Activated CD8-positive, alpha-beta memory T cell treated with anti-CD3 and anti-CD28 coated beads, Interleukin-2, amount 10 ng/mL, durations not matched to agents 7 days and 5 days (primary cell): ENCODE measurements around the gene GPN2. TPM values are rescaled to one million over a fixed set of nuclear protein-coding genes. Genes with fewer than 3 reads are reported as not detected.

Experiments
- ATAC-seq: fragments of 150-1000 bp; cut with Tn5 transposase; one replicate; pipeline ENCODE4 v1.10.0; 2021; ENCODE audit warnings: moderate library complexity
- CTCF ChIA-PET: fragments of 350-600 bp; sonication (Branson Sonifier 250); formaldehyde crosslinking; loops from one replicate; lab custom pipeline; 2021; ENCODE audit warnings: antibody characterized with exemption; lab: Charles Lee
- DNase-seq: peaks from one replicate; pipeline ENCODE4 v3.0.0-alpha.2; 2020
- H3K27ac Mint-ChIP-seq: one replicate; pipeline ENCODE4 v1.8.0; 2021; ENCODE audit warnings: mild to moderate bottlenecking, mixed read lengths
- H3K27me3 Mint-ChIP-seq: one replicate; pipeline ENCODE4 v1.8.0; 2021; ENCODE audit warnings: mixed read lengths
- H3K36me3 Mint-ChIP-seq: one replicate; pipeline ENCODE4 v1.8.0; 2021; ENCODE audit warnings: mild to moderate bottlenecking, mixed read lengths
- H3K4me1 Mint-ChIP-seq: one replicate; pipeline ENCODE4 v1.8.0; 2021; ENCODE audit warnings: mixed read lengths
- H3K4me3 Mint-ChIP-seq: one replicate; pipeline ENCODE4 v1.8.0; 2021; ENCODE audit warnings: mild to moderate bottlenecking, moderate library complexity, mixed read lengths
- H3K9me3 Mint-ChIP-seq: one replicate; pipeline ENCODE4 v1.8.0; 2022; ENCODE audit warnings: low read depth, mixed read lengths
- total RNA-seq, 2 experiments: library from RNA; stranded (reverse); gene quantifications; one replicate each; pipeline ENCODE4 v1.2.3, GENCODE V29; 2021

Gene GPN2
- total RNA-seq, 2 experiments from 2014 or later = 32.9 to 41.1 TPM

DNA sequence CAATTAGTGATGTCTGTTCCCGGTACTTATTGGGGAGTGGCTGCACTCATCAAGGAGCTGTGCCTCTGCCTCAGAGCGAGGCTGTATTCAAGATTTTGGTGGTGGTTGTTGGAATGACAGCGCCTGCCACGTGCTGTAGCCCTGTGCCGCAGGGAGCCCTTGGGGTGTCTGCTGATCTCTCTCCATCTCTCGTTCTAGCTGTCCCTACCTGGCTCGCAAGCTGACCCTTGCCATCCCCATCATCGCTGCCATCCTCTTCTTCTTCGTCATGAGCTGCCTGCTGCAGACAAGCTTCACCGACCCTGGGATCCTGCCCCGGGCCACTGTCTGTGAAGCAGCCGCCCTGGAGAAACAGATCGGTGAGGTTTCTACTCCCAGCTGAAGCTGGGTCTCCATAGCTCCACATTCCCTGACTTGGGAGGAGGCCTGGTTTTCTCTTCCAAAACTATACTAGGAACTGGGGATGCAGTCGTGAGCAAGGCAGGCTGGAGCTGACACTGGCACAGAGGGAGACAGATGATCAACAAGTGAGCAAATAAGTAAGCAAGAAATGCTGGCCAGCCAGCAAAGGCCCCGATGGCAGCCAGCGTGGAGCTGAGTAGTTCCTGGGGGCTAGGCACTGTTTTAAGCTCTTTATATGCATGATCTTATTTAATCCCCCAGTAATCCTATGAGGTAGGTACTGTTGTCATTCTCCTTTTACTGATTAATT, 57.7 kb downstream of the GPN2 start:
- Mint-ChIP-seq H3K27ac (peak overlapping the region; percentile 96), H3K27me3 (no peaks in the 10 kb centered on the region), H3K4me3 (no peak overlapping the region), H3K36me3 (peaks cover 40% of the 10 kb centered on the region), H3K9me3 (no peaks in the 10 kb centered on the region), H3K4me1 (peaks cover 74% of the 10 kb centered on the region)
- CTCF ChIA-PET = interaction anchor here (0.8 to 6.9 kb wide), 13 partner anchors 9 to 332 kb away, joined by 3 to 59 read pairs (median 10); partner anchors contain the start of genes PIGV and SFN
- no peak for ATAC-seq
- no peak for DNase-seq

DNA sequence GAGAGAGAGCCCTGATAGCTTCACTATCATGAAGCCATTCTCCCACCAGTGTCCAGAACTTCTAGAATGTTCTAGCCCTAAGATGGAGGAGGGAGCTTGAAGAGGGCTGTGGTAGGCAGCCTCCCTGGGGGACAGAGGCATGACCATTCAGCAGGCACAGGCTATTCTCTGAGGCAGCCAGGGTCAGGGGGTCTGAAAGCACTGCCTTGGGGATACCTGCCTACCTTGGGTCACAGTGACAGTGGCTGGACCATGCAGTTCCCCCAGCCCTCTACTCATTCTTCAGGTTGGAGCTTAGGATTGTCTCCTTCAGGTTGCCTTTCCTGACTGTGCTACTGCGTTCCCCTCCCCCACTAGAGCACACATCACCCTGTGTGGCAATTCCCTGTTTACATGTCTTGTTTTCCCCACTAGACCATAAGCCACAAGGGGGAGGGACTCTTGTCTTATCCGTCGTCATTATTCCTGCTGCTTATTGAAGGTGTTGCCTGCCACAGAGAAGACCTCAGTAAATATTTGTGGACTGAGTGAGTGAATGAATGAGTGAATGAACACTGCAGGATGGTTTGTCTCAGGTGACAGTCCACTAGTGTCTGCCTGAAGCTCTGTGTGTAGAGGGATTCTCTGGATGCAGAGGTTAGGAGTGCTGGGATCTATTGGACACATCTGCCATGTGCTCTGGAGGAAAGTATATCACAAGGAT, 58.4 kb downstream of the GPN2 start:
- H3K4me3 Mint-ChIP-seq = no peak overlapping the region

DNA sequence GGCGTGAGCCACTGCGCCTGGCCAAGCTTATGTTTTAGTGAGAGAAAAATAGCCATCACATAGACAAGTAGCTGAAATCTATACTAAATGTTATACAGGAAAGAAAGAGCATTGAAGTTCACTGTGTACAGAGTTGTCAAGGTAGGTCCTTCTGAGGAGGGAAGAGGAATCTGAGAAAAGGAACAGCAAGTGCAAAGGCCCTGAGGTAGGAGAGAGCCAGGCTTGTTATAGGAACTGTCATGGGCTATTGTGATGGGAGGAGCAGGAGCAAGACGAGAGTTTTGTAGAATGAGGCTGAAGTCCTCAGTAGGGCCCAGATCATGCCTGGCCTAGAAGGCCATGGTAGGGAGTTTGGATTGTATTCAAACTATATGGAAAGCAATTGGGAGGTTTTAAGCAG, 59.0 kb downstream of the GPN2 start:
- Mint-ChIP-seq H3K27ac (peak overlapping the region; percentile 96), H3K36me3 (peaks cover 37% of the 10 kb centered on the region), H3K4me1 (peaks cover 76% of the 10 kb centered on the region), H3K9me3 (no peaks in the 10 kb centered on the region), H3K27me3 (no peaks in the 10 kb centered on the region), H3K4me3 (no peak overlapping the region)
- CTCF ChIA-PET = interaction anchor here (1.3 to 6.9 kb wide), 7 partner anchors 8 to 42 kb away, joined by 3 to 59 read pairs (median 14); partner anchors contain the start of gene PIGV
- DNase-seq (no peak), ATAC-seq (no peak)

More for the DNA sequence above, 58.4 kb downstream of the GPN2 start:
- CTCF ChIA-PET = interaction anchor here (0.8 to 6.9 kb wide), 8 partner anchors 8 to 229 kb away, joined by 3 to 59 read pairs (median 32); partner anchors contain the start of genes PIGV and SFN
- Mint-ChIP-seq H3K27me3 (no peaks in the 10 kb centered on the region), H3K4me1 (peaks cover 75% of the 10 kb centered on the region), H3K9me3 (no peaks in the 10 kb centered on the region), H3K27ac (peak overlapping the region; percentile 96), H3K36me3 (peaks cover 40% of the 10 kb centered on the region)
- ATAC-seq (no peak), DNase-seq (no peak)

DNA sequence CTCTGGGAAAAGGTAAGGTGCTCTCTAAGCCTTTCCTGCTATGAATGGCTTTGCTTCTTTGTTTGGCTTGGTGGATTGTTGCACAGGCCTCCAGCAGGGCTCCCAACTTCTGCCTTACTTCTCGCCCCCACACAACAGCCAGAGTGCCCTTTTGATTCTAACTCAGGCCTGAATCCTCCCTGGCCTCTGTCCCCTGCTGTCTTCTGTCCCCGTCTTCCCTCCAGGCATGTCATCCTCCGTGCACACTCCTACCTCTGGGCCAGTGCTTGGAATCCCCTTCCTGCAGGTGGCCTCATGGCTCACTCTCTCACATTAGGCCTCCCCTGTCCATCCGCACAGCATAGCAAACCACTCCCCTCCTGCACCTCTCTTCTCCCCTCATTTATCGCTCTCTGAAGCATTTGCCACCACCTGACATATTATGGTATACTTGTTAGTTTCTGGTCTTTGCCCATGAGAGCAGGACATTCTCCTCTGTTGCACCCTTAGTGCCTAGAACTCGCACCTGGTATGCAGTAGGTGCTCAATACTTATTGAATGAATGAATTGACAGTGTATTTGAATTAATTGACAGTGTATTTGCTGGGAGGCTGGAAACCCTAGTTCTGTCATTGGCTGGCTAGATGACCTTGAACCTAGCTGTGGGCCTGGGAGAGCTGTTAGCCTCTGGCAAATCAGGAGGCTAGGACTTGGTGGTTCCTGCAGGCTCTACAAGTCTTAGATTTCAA, 60.7 kb downstream of the GPN2 start:
- ATAC-seq = no peak
- no peaks in the 10 kb centered on the region for H3K9me3 Mint-ChIP-seq
- CTCF ChIA-PET = interaction anchor here (1.0 to 6.9 kb wide), 7 partner anchors 9 to 227 kb away, joined by 3 to 59 read pairs (median 14); partner anchors contain the start of gene PIGV
- peak overlapping the region; percentile 90 for H3K4me3 Mint-ChIP-seq
- no peak for DNase-seq
- H3K36me3 Mint-ChIP-seq = peaks cover 23% of the 10 kb centered on the region
- no peaks in the 10 kb centered on the region for H3K27me3 Mint-ChIP-seq
- peak overlapping the region; percentile 75 for H3K27ac Mint-ChIP-seq
- H3K4me1 Mint-ChIP-seq = peaks cover 77% of the 10 kb centered on the region

DNA sequence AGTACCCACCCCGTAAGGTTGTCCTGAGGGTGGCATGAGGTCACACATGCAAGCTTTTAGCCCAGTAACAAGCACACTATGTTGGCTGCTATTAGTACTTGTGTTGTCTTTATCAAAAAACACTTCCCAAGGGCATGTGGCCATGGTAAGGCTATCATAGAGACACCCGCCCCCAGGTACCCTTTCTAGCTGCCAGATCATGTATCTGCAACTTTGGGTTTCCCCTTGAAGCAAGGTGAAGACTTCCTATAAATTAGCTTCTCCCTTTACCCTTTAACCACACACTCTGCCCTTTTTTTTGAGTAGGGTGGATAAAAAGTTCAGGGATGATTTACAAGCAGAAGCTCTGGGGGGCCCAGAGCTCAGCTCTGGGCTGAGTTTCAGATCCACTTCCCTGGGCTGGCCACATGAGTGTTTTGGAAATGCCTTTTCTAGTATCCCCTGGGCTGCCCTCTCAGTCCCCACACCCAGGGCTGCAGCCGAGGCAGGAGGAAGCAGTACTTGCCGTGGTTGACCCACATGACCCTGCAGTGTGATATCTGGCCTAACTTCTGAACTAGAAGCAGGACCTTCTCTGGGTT, 61.6 kb downstream of the GPN2 start:
- Mint-ChIP-seq H3K27ac (peak overlapping the region; percentile 75), H3K4me1 (peaks cover 68% of the 10 kb centered on the region), H3K9me3 (no peaks in the 10 kb centered on the region), H3K27me3 (no peaks in the 10 kb centered on the region), H3K36me3 (peaks cover 16% of the 10 kb centered on the region), H3K4me3 (peak overlapping the region; percentile 90)
- ATAC-seq (no peak), DNase-seq (no peak)
- CTCF ChIA-PET = interaction anchor here (0.6 to 3.7 kb wide), 7 partner anchors 8 to 506 kb away, joined by 3 to 23 read pairs (median 7); partner anchors contain the start of gene PIGV

DNA sequence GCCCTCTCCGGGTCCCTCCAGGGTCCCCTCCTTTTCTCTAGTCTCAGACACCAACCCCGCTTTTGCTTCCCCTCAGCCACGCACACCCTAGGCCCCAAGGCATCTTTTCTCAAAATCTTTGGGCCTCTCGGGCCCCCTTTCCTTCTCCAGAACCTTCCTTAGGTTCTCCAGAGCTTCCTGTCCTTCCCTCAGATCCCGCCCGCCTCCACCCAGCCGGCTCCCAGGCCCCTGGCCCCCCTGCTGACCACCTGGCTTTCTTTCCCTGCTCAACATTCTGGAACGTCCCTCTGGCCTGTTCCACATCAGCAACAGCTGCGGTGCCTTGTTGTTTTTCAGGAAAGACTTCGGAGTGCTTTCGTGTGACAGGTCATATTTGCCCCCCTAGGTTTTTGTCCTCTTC, 62.4 kb downstream of the GPN2 start:
- CTCF ChIA-PET = interaction anchor here (0.6 to 3.7 kb wide), 4 partner anchors 17 to 505 kb away, joined by 3 to 23 read pairs (median 15); partner anchors contain the start of gene PIGV
- ATAC-seq (no peak), DNase-seq (no peak)
- Mint-ChIP-seq H3K4me1 (peaks cover 63% of the 10 kb centered on the region), H3K4me3 (peak overlapping the region; percentile 90), H3K36me3 (peaks cover 12% of the 10 kb centered on the region), H3K9me3 (no peaks in the 10 kb centered on the region), H3K27ac (peak overlapping the region; percentile 83), H3K27me3 (no peaks in the 10 kb centered on the region)

DNA sequence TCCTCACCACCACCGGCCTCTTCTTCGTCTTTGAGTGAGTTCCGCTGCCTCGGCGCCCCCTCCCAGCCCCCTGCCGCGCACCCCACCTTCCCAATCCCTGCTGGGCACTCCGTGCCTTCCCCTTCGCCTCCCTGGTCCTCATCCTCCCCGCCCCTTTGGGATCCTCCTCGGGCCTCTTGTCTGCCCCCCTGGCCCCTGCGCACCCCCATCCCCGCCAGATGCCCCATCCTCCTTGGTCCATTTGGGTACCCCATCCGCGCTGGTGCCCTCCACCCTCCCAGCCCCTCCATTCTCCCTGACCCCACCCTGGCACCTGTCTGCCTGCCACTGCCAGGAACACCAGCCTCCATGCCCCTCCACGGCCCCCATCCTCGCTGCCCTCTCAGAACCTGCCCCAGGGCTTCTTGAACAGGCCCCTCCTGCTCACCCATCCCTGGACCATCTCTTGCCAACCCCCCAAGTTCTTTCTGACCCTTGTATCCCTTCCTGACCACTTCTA, 62.9 kb downstream of the GPN2 start:
- Mint-ChIP-seq H3K9me3 (no peaks in the 10 kb centered on the region), H3K4me1 (peaks cover 58% of the 10 kb centered on the region), H3K27ac (peak overlapping the region; percentile 83), H3K4me3 (peak overlapping the region; percentile 90), H3K36me3 (peaks cover 12% of the 10 kb centered on the region), H3K27me3 (no peaks in the 10 kb centered on the region)
- ATAC-seq (no peak), DNase-seq (no peak)
- CTCF ChIA-PET = interaction anchor here (3.7 kb wide), 1 partner anchor 38 kb away, joined by 23 read pairs; the partner anchor contains the start of gene PIGV

DNA sequence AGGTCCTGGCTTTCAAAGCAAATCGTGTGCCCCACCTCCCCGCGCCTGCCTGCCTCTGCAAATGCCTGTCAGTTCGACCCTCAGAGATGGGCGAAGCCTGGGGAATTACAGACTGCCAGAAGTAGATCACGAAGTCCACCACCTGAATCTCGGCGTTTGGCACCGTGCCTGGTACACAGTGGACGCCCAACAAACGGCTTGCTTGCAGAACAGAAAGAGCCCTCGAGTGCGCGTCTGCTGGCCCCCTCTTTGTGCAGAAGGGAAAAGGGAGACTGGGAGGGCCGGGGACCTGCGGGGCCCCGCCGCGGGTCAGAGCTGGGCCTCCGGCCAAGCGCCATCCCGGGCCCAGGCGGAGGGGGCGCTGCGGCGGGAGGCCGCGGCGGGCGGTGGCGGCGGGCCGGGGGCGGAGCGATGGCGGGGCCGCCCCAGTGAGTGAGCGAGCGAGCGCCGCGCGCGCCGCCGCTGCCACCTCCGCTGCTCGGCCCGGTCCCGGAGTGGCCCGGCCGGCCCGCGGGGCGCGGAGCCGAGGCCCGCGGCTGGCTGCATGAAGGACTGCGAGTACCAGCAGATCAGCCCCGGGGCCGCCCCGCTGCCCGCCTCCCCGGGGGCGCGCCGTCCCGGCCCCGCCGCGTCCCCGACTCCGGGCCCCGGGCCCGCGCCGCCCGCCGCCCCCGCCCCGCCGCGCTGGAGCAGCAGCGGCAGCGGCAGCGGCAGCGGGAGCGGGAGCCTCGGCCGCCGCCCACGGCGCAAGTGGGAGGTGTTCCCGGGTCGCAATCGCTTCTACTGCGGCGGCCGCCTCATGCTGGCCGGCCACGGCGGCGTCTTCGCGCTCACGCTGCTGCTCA, 63.6 kb downstream of the GPN2 start, which contains the start of gene ZDHHC18:
TSS of gene ZDHHC18 (plus strand) at position 428 of the 845 bp plus-strand sequence. CDS start at position 545, 117 bp downstream.
- CTCF ChIA-PET = interaction anchor here (0.6 to 8.1 kb wide), 6 partner anchors 8 to 63 kb away, joined by 3 to 108 read pairs (median 8); partner anchors contain the start of gene GPN2
- peak; percentile 70 for DNase-seq
- H3K27ac Mint-ChIP-seq = peak within 1 kb of the TSS; percentile 85
- peaks cover 12% of the 10 kb centered on the region for H3K36me3 Mint-ChIP-seq
- peaks cover 52% of the 10 kb centered on the region for H3K4me1 Mint-ChIP-seq
- peak; percentile 93 for ATAC-seq
- no peaks in the 10 kb centered on the region for H3K9me3 Mint-ChIP-seq
- peak within 1 kb of the TSS; percentile 90 for H3K4me3 Mint-ChIP-seq
- no peaks in the 10 kb centered on the region for H3K27me3 Mint-ChIP-seq

Other genes starting within 250 kb of the GPN2 start
- gene ARID1A, start 194.3 kb downstream of the GPN2 start, total RNA-seq = 100 to 1,000 TPM in 1 of 2 experiments, 10 to 100 TPM in 1; 92.4 to 112 TPM
- 1 to 10 TPM; 8.6 to 9.7 TPM for gene PIGV, start 102.3 kb downstream of the GPN2 start, total RNA-seq
- 10 to 100 TPM; 53.1 to 54.9 TPM for gene ZDHHC18, start 63.6 kb downstream of the GPN2 start, total RNA-seq
- under 1 TPM in 1 of 2 experiments, not detected in 1; 0.73 TPM for gene SFN, start 27.1 kb downstream of the GPN2 start, total RNA-seq
- 10 to 100 TPM; 15.0 to 17.0 TPM for gene GPATCH3, start 10.2 kb upstream of the GPN2 start, total RNA-seq
- not detected for gene NR0B2, start 23.7 kb upstream of the GPN2 start, total RNA-seq
- 10 to 100 TPM; 88.8 to 91.6 TPM for gene NUDC, start 31.5 kb upstream of the GPN2 start, total RNA-seq
- not detected for gene KDF1, start 70.2 kb upstream of the GPN2 start, total RNA-seq
- gene TRNP1, start 103.4 kb upstream of the GPN2 start, total RNA-seq = under 1 TPM; 0.15 to 0.19 TPM
- not detected for gene TENT5B, start 122.6 kb upstream of the GPN2 start, total RNA-seq